ENCODE results near the gene EIF4H.

The EIF4H gene

GRCh38 chr7:74228951-74229900 is 55.1 kb downstream of the EIF4H start:
- no peak for DNase-seq

GRCh38 chr7:74230446-74231231 is 56.5 kb downstream of the EIF4H start:
- no peak for DNase-seq

- no peak for DNase-seq
Measured at GRCh38 chr7:74231232-74231590, 57.1 kb downstream of the EIF4H start.

- DNase-seq, result no peak
Measured at GRCh38 chr7:74233655-74234285, 59.6 kb downstream of the EIF4H start.

- DNase-seq, result no peak
Measured at GRCh38 chr7:74235518-74236268, 61.5 kb downstream of the EIF4H start.

GRCh38 chr7:74236284-74236683 is 62.1 kb downstream of the EIF4H start:
- DNase-seq, result no peak

GRCh38 chr7:74240482-74240881 is 66.3 kb downstream of the EIF4H start:
- no peak for DNase-seq

- DNase-seq, result no peak
Measured at GRCh38 chr7:74242122-74242443, 67.9 kb downstream of the EIF4H start.

- no peak for DNase-seq
Measured at GRCh38 chr7:74246497-74246896, 72.3 kb downstream of the EIF4H start.
